CD4-positive, alpha-beta T cell treated with Interleukin-12 subunit alpha and Interleukin-12 subunit beta, for 1 hour (primary cell): ENCODE data around the gene COL4A2.
"Not testable (repeated sequence)": the region's sequence is repeated elsewhere in the genome, so short reads cannot be mapped to it uniquely, and the experiment has no call there.

ENCODE experiments used
- DNase-seq: peaks from one replicate; pipeline ENCODE4 v3.0.0-alpha.2; 2020

Gene COL4A2

GRCh38 chr13:110445722-110446574, 138.9 kb downstream of the COL4A2 start:
- DNase-seq = no peak

DNA sequence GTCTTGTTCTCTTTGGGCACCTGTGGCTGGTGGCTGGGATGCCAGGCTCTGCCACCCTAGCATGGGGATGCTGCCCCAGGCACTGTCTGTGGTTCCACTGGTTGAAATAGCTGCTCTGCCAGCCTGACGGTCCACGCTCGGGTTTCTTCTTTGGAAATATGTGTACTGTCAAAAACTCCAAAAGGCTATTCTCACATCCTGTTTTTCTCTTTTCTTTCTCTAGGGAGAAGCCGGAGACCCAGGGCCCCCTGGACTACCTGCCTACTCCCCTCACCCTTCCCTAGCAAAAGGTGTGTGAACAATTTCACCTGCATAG, 139.4 kb downstream of the COL4A2 start:
- DNase-seq = no peak

DNA sequence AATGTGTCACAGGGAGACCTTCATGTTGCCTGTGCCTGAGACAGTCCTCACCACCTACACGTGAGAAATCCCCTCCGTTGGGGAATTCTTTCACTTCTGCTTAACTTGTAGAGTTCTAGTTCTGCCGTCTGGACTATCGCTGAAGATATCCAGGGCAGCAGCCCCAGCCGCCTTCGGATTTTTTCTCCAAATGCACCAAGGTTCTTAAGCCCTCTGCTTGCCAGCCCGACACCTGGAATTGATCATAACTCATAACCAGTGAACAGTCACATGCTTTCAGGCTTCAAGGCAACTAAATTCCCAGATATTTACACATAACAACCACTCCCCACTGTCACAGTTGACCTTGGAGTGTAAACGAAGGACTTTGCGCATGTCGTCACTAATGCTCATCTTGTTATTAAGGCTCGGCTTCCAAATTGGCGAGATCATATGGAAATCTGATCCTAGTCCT, 140.0 kb downstream of the COL4A2 start:
- DNase-seq = no peak

GRCh38 chr13:110447801-110448200, 140.7 kb downstream of the COL4A2 start:
- DNase-seq = no peak

GRCh38 chr13:110448230-110448629, 141.1 kb downstream of the COL4A2 start:
- DNase-seq = no peak

- DNase-seq = no peak
Observed at GRCh38 chr13:110448677-110449076, 141.6 kb downstream of the COL4A2 start.

- no peak for DNase-seq
Observed at GRCh38 chr13:110449219-110450015, 142.3 kb downstream of the COL4A2 start.

DNA sequence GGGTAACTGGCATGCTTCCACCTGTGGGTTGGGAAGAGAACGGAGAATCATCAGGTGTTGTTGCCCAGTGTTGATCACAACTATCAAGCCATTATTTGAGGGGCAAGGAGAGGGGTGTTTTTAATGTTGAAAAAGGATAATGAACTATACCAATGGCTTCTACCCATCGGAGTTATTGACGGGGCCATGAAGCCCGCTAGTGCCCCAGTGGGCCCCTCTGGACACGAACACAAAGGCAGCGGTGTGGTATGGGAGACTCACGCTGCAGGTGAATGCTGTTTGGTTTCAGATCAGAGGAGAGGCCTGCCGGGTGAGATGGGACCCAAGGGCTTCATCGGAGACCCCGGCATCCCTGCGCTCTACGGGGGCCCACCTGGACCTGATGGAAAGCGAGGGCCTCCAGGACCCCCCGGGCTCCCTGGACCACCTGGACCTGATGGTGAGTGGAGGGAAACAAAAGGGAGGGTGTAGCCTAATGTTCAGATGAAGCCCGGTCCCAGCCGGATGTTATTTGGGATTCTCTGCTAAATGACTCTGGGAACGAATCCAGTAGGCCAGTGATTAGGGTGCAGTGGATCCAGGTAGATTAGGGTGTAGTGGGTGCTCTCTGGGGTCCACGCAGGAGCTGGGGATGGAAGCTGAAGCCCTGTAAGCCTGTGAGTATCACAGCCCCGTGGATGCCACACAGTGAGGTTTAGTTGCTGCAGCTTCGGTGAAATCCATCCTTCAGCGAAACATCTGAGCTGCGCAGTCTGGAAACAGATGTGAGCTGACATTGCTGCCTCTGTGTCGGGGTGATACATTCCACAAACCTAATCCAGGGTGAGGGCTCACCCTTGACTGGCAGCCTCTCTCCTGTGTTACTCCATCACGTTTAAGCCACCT, 143.2 kb downstream of the COL4A2 start:
- DNase-seq = no peak

- no peak for DNase-seq
Observed at GRCh38 chr13:110450941-110451730, 144.1 kb downstream of the COL4A2 start.

- DNase-seq = not testable (repeated sequence)
Observed at GRCh38 chr13:110453091-110453490, 146.0 kb downstream of the COL4A2 start.

GRCh38 chr13:110453797-110454196, 146.7 kb downstream of the COL4A2 start:
- no peak for DNase-seq

DNA sequence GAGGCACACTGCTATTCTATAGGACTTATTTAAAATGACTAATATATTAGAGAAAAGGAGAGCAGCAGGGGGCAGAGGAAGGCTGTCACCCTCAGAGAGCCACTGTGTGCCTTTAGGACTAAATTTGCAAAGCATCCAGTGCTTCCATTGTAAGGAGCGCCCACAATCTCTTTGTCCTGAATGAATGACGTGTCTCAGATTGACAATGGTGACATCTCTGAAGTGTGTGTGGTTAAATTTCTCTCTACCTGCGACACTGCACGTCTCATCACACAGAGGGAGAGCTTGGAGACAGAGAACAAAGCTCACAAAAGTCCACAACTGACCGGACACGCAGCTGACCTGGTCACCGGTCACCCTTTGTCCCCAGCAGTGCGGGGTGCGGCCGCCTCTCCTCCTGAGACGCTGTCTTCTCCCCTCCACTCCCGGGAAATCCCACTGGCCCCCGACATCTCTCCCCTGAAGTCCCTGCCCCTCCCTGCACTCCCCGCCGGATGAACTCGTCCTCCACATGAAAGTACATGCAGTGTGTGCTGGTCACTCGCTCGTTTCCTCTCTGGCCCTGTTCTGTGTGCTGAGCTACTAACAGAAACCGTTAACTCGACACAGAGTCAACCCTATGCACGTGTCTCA, 147.3 kb downstream of the COL4A2 start:
- no peak for DNase-seq

DNA sequence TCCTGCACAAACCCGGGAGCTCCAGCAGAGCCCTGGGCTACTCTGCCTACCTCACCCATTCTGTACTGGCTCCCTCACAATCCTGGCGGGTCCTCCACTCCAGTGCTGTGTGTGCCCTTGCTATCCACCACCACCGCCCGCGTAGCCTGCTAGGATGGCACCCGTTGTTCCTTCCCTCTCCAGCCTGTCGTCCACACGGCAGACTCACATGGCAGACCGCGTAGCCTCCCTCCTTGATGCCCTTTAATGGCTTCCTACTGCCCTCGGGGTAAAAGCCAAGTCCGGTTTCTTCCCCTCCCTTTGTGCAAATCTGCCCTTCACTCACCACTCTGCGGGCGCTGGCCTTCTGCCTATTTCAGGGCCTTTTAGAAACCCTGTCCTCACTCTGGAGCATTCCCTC, 147.9 kb downstream of the COL4A2 start:
- no peak for DNase-seq

DNA sequence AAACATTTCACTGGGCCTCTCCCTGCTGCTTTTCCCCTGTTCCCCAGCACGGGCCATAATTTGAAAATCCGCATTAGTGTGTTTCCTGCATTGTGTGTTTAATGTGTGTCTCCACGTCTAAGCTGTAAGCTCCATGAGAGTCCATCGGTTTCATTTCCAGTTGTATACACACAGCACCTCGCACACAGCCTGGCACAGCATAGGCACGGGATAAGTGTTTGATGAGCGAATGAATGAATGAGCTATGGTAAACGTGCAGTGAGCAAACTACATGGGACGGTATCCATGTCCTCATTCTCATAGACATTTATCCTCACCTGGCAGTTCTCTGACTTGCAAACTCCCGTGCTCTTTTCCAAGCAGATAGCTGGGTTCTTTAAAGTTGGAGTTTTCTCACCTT, 148.4 kb downstream of the COL4A2 start:
- DNase-seq = no peak

- peak; percentile 49 for DNase-seq
Observed at GRCh38 chr13:110455941-110456340, 148.9 kb downstream of the COL4A2 start.

DNA sequence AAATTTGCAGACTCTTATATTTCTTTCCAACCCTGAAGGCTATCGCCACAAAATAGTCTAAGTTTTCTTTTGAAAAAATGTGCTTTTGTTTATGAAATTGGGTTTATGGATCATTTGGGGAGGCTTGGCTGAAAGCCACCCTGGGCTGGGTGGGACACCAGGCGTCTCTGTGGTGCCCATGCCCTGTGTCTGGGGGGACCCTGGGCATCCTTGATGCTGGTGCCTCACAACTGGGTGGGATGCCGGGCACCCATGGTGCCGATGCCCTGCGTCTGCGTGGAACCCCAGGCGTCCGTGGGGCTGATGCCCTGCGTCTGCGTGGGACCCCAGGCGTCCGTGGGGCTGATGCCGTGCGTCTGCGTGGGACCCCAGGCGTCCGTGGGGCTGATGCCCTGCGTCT, 149.5 kb downstream of the COL4A2 start:
- DNase-seq = no peak

- DNase-seq = no peak
Observed at GRCh38 chr13:110457361-110457760, 150.3 kb downstream of the COL4A2 start.

DNA sequence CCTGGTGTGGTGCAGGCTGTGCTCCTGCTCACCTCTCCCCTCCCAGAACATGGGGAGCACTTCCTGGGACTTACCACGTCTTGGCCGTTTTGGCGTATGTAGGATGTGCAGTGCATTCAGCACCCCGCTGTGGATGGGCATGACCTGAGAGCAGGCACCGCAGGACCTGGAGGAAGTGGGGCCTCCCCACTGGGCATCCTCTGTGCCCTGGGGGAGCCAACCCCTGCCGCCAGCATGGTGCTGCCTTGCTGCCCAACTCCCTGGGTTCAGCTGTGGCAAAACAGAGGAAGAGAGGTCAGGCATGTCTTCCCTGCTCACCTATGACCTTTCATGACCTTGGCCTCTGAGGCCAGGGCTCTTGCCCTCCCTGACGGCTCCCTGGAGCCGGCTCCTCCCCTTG, 150.9 kb downstream of the COL4A2 start:
- no peak for DNase-seq

- no peak for DNase-seq
Observed at GRCh38 chr13:110458594-110459365, 151.7 kb downstream of the COL4A2 start.

DNA sequence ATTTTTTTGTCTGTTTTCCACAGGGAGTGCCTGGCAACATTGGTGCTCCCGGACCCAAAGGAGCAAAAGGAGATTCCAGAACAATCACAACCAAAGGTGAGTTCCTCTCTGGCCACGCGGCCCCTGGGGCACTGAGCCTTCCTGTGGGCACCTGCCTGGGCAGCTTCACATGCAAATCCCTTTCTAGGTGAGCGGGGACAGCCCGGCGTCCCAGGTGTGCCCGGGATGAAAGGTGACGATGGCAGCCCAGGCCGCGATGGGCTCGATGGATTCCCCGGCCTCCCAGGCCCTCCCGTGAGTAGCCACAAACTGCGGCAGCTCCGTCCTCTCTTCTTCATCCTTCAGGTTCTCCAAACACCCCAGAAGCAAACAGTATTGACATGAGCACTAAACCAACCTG, 155.0 kb downstream of the COL4A2 start:
- no peak for DNase-seq

GRCh38 chr13:110463156-110463555, 156.1 kb downstream of the COL4A2 start:
- no peak for DNase-seq
